Right kidney (tissue), 9 donors: Measurements from ENCODE around the gene NHSL1.

Experiments
- DNase-seq: peaks from one replicate; pipeline ENCODE4 v3.0.0-alpha.2; 2016
- long read RNA-seq, 8 donors: transcript quantifications; one replicate each; lab custom pipeline, GENCODE V29; 2026

NHSL1 gene, protein sequence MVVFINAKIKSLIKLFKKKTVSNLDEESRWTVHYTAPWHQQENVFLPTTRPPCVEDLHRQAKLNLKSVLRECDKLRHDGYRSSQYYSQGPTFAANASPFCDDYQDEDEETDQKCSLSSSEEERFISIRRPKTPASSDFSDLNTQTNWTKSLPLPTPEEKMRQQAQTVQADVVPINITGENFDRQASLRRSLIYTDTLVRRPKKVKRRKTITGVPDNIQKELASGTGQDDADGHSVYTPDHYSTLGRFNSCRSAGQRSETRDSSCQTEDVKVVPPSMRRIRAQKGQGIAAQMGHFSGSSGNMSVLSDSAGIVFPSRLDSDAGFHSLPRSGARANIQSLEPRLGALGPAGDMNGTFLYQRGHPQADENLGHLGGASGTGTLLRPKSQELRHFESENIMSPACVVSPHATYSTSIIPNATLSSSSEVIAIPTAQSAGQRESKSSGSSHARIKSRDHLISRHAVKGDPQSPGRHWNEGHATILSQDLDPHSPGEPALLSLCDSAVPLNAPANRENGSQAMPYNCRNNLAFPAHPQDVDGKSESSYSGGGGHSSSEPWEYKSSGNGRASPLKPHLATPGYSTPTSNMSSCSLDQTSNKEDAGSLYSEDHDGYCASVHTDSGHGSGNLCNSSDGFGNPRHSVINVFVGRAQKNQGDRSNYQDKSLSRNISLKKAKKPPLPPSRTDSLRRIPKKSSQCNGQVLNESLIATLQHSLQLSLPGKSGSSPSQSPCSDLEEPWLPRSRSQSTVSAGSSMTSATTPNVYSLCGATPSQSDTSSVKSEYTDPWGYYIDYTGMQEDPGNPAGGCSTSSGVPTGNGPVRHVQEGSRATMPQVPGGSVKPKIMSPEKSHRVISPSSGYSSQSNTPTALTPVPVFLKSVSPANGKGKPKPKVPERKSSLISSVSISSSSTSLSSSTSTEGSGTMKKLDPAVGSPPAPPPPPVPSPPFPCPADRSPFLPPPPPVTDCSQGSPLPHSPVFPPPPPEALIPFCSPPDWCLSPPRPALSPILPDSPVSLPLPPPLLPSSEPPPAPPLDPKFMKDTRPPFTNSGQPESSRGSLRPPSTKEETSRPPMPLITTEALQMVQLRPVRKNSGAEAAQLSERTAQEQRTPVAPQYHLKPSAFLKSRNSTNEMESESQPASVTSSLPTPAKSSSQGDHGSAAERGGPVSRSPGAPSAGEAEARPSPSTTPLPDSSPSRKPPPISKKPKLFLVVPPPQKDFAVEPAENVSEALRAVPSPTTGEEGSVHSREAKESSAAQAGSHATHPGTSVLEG (N-terminal part only)
- long read RNA-seq, donor 1, partial matches to known transcripts: 6 of 6 reads
- long read RNA-seq, donor 1, other reads (novel, unspliced or antisense): 0 of 6 reads
- long read RNA-seq, donor 2: 0 reads
- long read RNA-seq, donor 3: 0 reads
- long read RNA-seq, donor 4: 0 reads
- long read RNA-seq, donor 5: 0 reads
- long read RNA-seq, donor 6, partial matches to known transcripts: 0 of 1 reads
- long read RNA-seq, donor 6, other reads (novel, unspliced or antisense): 0 of 1 reads
- long read RNA-seq, donor 7, partial matches to known transcripts: 6 of 8 reads
- long read RNA-seq, donor 7, other reads (novel, unspliced or antisense): 0 of 8 reads
- long read RNA-seq, donor 8, partial matches to known transcripts: 0 of 3 reads
- long read RNA-seq, donor 8, other reads (novel, unspliced or antisense): 0 of 3 reads

GRCh38 chr6:138499303-138500018 is at the start of gene NHSL1:
Gene NHSL1 (minus strand): TSS chr6:138499494. CDS start chr6:138499290, 204 bp downstream.
- peak; percentile 48 for DNase-seq

- DNase-seq: no peak
Observed at GRCh38 chr6:138546733-138547185, 47.5 kb upstream of the NHSL1 start.

DNA sequence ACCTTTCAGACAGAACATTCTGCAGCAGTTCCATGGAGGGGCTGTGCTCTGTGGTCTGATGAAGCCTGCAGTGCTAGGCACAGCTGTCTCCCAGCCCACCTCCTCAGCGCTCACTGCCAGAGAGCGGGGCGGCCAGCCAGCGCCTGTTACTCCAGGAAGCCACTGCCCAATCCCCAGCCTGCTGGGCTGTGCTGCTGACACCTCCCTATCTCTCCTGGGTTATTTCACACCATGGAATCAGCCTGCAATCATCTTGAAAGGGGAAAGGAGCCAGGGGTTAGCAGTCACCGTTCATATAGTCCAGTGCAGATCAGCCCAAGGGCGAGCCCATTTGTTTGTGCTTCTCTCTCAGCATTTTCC is 46.3 kb upstream of the NHSL1 start:
- DNase-seq: no peak

DNA sequence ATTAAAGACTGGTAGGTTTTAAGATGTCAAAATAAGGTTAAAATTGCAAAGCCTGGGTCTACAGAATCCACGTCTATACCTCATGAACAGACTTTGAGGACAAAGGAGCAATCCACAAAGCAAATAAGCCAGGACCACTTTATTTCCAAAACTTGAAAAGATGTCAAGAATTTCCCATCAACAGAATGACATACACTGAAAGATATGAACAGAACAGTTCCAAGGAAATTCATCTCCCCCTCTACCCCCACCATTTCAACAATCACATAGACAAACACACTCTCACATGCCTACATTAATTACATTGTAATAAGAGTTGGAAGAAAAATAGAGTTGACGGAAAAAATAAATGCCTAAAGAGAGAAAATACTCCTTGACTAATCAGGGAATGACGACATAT is 45.2 kb upstream of the NHSL1 start:
- DNase-seq: no peak

DNA sequence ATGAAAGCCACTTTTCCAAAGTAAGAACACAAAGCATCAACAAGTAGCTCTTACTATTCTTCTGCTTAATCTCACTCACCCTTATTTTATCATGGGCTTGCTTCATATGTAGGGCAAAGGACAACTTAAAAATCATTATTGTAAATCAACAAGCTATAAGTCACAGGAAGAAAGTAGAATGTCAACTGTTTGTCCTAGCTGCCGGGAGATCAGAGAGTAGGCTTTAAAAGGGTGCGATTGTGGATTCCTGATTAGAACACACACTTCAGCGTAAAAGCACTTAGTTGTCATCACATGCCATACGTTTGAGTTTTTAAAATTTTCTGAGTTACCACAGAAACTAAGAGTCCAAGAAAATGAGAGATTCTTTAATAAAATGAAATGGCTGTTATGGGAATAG is 44.4 kb upstream of the NHSL1 start:
- DNase-seq: no peak

DNA sequence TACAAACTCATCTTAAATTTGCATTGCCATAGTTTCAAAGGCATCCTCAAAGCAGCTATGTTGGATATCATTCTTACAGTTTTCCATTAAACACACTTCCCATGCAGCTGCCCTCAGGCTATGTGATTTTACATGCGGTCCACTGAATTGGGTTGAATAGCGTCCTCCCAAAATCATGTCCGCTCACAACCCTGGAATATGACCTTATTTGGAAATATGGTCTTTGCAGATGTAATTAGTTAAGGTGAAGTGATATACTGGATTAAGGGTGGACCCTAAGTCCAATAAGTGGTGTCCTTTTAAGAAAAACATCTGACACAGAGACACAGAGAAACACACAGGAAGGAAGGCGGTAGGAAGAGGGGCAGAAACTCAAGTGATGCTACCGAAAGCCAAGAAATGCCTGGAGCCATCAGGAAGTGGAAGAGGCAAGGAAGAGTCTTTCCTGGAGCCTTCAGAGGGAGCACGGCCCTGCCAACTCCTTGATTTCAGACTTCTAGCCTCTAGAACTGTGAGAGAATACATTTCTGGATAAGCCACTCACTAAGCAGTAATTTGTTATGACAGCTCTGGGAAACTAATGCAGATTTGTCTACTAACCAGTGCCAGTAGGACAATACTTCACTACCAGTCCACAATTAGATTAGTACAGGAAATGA is 42.7 kb upstream of the NHSL1 start:
- no peak for DNase-seq

DNA sequence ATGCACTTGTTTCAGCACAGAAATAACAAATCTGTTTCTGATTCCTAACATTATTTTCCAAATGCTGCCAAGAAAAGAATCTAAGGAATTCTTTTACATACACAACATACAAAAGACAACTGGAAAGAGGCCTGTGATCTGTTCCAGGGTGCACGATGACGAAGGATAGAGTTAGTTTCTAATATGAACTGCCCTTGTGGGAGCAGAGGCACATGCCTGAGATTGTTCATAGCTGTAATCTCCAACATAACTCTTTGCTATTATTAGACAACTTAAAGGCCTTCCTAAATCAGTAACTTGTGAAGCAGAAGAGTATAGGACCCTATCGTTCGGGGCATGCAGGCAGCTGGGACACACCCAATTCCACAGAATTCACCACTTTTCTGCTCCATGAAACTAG is 41.2 kb upstream of the NHSL1 start:
- no peak for DNase-seq

DNA sequence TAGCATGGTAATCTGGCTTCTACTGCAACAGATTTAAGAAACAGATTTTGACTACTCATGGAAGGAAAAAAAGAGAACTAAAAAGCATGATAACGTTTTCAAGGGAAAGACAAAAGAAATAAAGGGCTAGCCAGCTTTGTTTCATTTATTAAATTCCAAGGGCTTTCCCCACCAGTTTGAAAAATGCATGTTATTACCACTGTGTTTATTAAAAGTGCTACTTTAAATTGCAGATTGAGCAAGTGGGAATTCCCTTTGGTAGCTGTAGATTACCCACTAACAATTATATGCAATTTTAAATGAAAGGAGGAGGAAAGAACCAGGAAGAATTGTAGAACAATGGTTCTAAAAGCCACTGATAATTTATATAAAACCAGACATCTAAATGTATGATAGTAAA is 40.6 kb upstream of the NHSL1 start:
- DNase-seq: no peak

DNA sequence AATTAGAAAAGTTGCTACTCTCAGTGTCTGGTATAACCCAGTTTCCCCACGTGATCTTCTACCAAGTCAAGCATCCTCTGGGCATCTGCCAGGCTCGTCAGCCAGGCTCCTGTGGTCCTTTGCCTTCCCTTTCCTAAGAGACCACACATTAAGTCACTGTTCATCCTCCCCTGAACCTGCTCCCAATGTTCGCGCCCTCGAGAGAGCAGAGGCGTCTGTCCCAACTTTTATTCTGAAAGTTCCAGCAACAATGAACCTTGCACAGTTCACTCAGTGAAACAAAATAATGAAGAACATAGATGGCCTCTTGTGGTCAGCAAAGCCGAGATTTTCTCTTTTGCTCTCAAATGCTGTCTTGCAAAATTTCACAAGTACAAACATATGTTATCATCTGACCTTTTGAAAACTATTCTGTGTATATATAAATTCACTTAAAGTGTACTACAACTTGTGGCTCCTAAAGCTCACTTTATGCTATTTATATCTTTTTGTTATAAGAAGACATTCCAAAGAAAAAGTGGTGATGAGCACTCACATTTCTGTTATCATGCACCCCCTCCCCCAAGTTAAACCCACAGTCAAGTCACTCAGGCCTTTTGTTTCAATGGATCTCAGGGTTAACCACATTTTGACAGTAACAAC is 39.2 kb upstream of the NHSL1 start:
- DNase-seq: no peak

DNA sequence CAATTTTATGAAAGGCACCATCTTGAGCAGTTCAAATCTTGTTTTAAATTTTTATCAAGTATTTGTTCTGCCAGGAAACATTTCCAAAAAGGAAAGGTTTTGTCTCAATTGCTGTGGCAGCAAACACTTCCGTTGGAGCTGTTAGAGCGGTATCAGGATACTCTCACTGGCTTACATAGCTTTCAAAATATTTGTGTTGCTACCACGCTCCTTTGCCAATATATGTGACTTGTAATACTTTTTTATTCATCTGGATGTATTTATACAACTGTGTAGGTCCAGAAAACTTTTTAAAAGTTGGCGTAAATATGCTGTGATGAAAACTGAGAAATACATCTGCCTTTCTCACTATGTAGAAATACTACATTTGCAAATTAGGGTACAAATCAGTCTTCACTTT is 37.8 kb upstream of the NHSL1 start:
- no peak for DNase-seq

DNA sequence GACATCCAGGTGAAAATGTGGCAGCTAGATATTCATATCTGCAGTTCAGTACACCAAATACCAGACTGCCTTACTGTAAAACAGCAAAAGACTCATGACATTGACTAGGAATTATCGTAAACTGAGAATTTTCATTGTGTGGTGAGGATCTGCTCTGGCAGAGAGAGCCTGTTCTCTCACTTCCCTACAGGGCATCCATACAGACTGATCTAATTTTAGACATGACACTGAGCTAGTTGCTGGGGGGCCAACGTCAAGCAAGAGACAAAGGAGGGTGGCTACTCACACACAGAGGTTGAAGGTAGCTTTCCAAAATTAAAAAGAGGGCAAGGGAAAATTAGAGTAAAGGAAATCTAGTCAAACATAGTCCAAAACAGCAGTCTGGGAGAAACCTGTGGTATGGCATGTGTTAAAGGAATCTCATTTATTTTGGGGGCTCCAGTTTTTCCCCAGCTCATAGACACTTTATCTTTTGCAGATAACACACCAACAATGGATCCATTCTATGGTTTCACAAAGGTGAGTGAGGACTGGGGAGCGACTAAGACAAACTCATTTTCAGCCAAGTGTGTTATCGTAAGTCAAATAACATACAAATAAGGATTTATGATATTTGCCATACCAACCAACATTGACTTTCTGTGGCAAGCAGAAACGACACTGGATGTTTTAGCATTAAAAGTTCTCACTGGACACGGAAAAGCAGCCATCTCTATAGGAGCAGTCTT is 36.6 kb upstream of the NHSL1 start:
- DNase-seq: no peak

GRCh38 chr6:138533667-138534066 is 34.4 kb upstream of the NHSL1 start:
- no peak for DNase-seq

- DNase-seq: no peak
Observed at GRCh38 chr6:138531387-138531786, 32.1 kb upstream of the NHSL1 start.

- DNase-seq: no peak
Observed at GRCh38 chr6:138529478-138529877, 30.2 kb upstream of the NHSL1 start.

GRCh38 chr6:138528956-138529355 is 29.7 kb upstream of the NHSL1 start:
- no peak for DNase-seq

DNA sequence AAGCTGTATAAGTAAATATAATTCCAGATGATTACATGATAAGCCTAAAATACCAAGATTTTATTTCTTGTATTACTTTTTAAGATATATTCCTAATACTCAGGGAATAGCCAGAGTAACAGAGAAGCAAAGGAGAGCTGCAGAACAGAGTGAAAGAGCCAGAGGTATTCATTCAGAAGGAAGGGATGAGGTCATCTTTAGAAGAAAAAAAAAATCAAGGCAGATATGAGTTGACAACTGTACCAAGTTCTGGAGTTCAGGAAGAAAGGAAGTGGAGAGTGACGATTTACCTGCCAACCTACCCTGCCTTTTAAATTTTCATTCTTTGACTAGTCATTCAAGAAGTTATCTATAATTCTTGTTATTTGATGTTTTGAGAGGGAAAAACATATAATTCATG is 28.8 kb upstream of the NHSL1 start:
- DNase-seq: no peak

- DNase-seq: no peak
Observed at GRCh38 chr6:138527411-138528088, 28.3 kb upstream of the NHSL1 start.

DNA sequence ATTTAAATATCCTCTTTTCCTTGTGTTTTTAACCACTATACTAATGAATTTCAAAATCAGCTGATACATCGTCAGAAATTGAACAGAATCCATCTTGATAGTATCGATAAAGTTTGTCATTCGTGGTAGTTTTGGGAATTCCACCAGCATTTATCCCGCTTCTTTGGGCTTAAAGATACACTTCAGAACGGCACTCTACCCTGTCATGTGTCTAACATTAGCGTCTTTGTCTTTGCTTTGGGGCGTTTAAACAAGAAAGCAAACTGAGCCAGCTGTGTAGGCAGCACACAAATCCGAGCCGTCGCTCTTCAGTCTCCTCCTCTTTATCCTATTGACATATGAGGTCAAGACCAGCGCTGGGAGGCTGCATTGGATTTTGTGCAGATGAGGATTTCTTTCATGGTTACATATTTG is 27.5 kb upstream of the NHSL1 start:
- no peak for DNase-seq

DNA sequence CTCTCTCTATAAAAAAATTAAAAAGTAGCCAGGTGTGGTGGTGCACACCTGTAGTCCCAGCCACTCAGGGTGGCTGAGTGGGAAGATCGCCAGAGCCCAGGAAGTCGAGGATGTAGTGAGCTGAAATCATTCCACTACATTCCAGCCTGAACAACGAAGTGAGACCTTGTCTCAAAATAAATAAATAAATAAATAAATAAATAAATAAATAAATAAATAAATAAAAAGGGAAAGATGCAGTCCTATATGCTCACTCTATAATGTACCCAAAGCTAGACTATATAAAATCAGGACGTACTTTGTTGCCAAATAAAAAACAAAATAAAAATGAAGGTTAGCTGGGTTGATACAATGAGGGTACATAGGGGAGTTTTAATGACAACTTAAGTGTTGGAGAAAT is 26.1 kb upstream of the NHSL1 start:
- no peak for DNase-seq
